NCI-H2029 (cell line): ENCODE data around the gene THAP6.
A peak's percentile ranks its signal among the peaks of the same experiment; 100 is the strongest.
"Not testable (repeated sequence)": the region's sequence is repeated elsewhere in the genome, so short reads cannot be mapped to it uniquely, and the experiment has no call there.

Experiments used
- DNase-seq: peaks from one replicate; lab custom pipeline; 2025; lab: John Stamatoyannopoulos, UW

THAP6 gene, protein sequence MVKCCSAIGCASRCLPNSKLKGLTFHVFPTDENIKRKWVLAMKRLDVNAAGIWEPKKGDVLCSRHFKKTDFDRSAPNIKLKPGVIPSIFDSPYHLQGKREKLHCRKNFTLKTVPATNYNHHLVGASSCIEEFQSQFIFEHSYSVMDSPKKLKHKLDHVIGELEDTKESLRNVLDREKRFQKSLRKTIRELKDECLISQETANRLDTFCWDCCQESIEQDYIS

DNA sequence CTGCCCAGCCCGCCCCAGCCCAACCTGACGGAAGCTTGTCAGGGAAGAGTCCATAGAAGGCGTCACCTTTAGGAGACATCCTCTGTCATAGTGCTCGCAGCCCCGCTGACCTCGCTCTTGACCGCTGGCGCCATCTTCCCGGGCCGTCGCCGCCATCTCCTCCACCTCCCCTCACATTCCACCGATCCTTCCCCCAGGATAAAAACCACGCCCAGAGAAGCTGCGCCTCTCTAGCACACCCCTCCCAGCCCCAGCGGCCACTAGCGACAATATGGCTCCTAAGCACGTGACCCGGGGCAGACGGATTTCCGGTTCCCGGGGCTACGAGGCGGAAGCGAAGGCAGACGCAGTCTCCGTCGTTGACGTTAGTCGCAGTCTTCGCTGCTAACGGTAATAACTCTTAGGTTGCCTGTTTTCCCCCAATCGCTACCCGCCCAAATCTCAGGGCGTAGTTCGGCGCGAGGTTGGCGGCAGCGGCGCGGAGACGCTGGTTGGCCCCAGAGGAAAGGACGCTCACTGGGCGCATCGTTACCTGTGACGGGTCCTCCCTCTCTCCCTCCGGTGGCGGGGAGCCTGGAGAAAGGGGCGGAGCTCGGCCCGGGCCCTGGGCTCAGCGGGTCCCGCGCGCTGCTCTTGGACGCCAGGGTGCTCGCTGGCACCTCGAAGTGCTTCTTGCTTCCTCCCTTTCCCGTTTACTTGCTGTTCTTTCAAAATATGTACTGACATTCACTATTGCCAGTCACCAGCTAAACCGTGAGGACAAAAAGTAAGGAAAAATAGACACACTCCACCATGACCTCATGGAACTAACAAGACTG, at the start of gene THAP6, which contains the start of gene RCHY1:
TSS of gene THAP6 (plus strand) at position 343 of the 818 bp plus-strand sequence. CDS start 980 bp downstream, outside the sequence.
TSS of gene RCHY1 (minus strand) at position 273 of the 818 bp plus-strand sequence. CDS start at position 156, 117 bp downstream.
- DNase-seq, result peak; percentile 97

DNA sequence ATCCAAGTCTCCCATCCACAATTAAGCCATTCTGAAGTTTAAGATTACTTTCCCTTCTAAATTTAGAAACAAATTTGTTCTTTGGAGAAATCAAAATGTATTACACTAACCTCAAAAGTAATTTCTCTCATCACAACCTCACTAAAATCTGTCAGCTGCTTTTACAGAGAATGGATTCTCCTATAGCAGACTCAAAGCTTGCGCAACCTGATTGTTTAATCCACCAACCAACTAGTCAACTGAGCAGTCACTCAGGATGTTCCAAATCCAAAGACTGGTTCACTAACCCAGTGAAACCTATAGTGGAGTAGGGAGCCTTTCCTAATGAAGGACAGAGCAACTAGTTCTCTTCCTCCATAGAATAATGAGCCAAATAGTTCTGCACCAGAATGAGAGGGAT, 44.4 kb upstream of the THAP6 start:
- no peak for DNase-seq

DNA sequence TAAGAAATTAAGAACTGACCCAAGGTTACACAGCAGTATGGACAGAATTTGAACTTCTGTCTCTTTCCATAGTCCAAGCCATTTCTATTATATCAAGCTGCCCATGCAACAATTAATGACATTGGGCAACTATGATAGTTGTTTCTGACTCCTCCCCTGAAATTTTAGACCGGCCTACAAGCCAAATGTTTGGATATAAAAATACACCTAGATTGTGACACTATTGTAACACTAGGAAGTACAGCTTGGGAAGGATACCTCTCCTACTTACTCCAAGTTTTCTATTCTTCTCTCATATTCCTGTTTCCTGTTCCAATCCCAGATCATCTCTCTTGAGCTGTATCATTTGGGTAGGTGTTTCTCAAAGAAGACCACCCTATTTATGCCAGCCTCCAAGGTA, 43.5 kb upstream of the THAP6 start:
- DNase-seq, result no peak

DNA sequence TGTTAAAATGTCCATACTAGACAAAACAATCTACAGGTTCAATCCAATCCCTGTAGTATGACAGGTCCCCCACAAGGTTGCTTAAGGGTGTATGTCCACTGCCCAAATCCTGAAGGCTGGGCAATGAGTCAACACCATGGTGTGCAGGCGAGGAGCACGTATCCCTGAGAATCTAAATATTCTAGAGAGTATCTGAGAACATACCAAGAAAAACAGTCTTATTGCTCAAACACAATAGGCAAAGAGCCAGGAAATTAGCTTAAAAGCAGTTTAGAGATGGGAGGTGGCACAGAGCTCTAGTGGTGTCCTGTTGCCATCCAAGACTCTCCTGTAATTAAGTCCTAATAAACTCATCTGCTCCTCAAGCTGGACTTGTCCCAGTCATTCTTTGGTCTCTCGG, 37.1 kb upstream of the THAP6 start:
- DNase-seq, result no peak

DNA sequence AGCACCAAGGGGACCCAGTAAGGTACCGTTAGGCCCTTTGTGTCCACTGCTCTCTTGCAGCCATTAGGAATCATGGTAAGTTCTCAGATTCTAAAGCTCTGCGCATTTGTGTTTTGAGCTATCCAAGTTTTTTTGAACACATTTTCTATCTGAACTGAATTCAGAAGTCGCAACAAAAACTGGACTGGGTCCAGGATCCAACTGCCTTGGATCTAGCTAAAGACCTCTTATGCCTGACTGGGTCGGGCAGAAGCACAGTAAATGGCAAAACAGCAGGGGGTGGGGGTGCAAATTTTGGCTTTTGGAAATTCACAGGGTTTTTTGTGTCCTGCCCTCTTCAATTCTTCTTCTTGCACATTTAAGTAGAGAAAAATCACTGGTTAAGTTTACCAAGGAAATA, 30.1 kb upstream of the THAP6 start:
- no peak for DNase-seq

DNA sequence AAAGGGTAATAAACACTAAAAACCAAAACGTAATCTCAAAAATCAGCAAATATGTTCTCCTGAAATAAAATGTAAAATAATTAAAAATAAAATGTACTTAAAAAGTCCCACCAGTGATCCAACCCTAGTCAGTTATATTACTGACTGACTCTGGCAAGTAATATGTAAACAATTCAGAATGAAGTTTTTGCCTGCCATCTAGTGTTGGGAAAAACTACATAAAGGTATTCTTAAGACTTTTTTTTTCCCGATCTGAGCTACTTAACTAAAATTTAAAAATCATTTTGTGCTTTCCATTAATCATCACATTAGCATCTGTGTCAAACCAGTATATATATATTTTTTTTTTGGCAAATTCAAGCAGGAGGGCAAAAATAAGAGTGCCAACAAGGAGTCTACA, 24.1 kb upstream of the THAP6 start:
- DNase-seq, result peak; percentile 25

DNA sequence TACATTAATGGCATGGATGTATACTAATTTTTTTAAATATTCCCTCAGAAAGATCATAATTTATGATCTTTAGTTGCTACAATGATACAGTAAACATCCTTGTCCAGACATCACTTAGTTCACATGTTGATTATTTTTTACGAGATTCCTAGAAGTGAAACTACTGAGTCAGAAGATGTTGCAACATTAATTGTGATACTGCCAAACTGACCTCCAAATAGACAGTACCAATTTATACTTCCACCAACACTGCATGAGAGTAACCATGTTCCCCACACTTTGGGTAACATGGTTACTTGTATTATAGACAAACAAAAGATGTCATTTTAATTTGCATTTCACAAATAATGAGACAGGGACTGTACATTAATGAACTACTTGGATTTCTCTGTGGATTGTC, 19.7 kb upstream of the THAP6 start:
- no peak for DNase-seq

DNA sequence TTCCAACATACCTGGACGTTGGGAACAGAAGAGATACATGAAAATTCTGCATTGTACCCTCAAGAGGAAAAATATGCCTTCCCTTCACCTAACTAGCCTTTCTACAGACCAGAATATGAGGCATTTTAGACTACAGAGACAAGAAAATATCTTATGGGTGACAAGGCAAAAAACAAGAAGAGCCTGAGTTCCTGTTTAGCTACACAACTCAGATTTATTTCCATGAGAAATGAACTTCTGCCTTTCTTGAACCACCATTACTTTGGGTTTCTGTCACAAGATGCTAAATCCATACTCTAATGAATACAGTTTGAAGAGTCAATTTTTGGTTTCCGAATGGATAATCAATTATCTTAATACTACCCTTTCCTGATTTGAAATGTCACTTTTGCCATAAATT, 18.8 kb upstream of the THAP6 start:
- no peak for DNase-seq

DNA sequence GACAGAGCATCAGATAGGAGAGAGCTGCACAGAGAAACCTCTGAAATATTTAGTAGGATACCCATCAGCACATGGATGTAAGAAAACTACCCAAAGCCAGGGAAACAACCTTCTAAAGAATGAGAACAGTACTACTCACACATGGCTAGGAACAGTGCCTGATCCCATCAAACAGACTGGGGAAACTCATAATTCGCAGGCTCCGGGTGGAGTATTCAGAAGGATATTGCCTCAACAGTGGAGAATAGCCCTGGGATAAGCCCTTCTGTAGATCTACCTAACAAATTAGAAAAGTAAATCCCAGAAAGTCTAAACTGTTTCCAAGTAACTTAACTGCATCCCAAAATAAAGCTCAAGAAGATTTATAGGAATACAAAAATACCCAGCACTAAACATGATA, 17.9 kb upstream of the THAP6 start:
- DNase-seq, result no peak

DNA sequence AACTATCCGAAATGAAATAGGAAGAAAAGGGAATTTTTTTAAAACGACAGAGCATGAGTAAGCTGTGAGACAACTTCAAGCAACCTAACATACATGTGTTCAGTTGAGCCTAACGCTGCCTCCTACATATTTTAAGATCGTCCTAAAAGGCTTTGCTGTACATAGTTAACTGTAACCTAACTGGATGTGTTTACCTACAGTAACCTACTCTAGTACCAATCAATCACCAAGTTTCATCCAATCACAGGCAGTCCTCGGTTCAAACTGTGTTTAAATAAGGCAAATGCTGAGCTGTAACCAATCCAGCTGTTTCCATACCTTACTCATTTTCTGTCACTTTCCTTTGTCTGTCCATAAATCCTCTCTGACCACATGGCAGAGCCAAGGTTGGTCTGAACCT, 17.1 kb upstream of the THAP6 start:
- DNase-seq, result no peak

DNA sequence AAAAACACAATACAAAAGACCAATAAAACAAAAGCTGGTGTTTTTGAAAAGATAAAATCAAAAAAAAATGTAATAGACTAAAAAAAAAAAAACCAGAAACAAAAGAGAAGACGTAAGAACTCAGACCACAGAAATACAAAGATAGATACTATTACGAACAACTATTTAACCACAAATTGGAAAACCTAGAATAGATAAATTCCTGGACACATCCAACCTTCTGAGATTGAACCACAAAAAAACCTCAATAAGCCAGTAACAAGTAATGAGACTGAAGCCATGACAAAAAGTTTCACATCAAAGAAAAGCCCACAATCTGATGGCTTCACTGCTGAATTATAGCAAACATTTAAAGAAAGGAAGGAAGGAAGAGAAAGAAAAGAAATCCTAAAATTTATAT, 16.2 kb upstream of the THAP6 start:
- no peak for DNase-seq

DNA sequence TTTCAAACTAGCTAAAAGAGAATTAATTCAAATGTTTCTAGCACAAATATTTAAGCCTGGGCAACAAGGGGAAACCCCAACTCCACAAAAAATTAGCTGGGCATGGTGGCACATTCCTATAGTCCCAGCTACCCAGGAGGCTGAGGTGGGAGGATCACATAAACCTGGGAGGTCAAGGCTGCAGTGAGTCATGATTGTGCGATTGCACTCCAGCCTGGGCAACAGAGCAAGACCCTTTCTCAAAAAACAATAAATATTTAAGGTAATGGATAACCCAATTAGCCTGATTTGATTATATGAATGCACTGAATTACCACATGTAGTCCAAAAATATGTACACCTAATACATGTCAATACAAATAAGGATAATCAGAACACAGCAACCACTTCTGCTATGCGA, 14.4 kb upstream of the THAP6 start:
- no peak for DNase-seq

DNA sequence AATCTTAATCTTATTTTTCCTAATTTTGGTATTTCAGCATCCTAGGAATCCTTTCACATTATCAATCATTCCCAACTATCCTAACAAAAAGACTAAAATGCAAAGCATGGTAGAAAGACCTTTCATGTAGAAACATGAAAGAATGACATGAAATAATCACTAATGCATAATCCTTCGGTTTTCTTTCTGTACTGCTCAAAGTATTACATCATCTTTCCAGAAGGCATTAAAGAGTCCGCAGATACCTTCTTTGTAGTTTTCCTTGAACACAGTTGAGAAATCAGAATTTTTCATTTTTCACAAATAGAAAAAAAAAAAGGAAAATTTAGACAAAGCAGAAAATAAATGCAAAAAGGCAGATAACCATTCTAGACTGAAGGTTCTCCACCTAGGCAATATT, 11.6 kb upstream of the THAP6 start:
- DNase-seq, result no peak

DNA sequence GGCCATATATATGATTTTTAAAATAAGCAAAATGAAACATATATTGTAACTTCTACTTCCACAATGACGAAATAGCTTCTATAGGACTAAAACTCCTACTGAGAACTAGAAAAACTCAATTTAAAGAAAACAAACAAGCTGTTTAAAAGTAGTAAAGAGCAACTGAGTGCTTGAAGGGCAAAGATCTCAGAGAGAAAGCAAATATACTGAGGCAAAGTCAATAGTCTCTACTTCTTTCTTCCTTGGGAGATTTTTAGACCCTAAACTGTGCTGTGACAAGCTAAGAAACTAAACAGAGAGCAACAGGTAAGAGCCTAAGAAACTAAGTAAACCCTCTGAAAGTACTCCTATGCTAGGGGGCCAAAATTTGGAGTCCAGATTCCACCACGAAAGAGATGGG, 8.6 kb upstream of the THAP6 start:
- no peak for DNase-seq

DNA sequence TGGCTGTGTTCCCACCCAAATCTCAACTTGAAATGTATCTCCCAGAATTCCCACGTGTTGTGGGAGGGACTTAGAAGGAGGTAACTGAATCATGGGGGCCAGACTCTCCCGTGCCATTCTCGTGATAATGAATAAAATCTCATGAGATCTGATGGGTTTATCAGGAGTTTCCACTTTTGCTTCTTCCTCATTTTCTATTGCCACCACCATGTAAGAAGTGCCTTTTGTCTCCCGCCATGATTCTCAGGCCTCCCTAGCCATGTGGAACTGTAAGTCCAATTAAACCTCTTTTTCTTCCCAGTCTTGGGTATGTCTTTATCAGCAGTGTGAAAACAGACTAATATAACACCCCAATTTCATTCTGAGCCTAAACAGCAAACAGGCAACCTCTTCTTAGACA, 4.7 kb upstream of the THAP6 start:
- DNase-seq, result not testable (repeated sequence)

DNA sequence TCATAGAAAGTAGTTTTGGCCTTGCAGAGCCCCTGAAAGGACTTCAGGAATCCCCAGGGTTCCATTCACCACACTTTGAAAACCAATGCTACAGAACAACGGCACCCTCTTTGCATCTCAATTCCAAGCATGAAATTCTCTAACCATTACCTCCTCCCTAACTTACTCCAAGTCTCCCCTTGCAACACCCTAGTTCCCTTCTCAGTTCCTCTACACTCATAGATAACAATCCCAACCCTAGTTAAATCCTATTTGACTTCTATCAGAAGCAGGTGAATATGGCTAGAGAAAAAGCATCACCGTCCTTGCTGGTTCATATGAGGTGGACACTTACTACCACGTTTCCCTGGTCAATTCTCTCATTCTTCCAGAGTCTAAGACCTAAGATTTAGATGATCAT, 2.4 kb upstream of the THAP6 start:
- DNase-seq, result no peak

DNA sequence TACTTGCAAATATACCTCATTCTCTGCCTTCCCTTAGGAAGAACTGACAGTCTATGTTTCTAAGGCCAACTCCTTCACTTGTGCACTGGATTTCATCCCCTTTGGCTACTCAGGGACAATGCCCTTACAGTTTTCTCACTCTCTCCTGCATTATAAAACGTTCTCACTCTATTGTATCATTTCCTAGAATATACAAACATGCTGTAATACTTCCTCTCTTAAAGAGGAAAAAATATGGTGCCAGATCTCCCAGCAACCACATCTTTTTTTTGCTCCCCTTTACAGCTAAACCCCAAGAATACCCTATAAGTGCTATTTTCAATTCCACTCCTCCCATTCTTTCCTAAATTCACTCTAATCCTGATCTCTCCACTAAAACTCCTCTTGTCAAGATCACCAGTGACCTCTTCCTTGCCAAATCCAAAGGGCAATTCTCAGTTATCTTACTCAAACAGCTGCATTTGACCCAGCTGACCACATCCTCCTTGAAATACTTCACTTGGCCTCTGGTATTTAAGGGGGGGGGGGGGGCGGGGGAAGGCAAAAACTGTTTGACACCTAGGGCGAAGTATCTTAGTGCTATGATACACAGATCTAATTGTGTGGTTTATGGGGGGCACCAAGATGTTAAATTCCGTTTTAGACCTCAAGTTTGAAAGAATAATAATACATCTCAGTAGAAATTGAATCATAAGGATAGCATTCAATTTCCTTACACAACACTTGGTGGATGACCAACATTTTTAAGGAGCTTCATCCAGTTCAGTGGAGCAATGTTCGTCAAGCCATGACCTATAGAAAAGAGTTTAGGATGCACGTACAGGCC, 1.7 kb upstream of the THAP6 start:
- no peak for DNase-seq

DNA sequence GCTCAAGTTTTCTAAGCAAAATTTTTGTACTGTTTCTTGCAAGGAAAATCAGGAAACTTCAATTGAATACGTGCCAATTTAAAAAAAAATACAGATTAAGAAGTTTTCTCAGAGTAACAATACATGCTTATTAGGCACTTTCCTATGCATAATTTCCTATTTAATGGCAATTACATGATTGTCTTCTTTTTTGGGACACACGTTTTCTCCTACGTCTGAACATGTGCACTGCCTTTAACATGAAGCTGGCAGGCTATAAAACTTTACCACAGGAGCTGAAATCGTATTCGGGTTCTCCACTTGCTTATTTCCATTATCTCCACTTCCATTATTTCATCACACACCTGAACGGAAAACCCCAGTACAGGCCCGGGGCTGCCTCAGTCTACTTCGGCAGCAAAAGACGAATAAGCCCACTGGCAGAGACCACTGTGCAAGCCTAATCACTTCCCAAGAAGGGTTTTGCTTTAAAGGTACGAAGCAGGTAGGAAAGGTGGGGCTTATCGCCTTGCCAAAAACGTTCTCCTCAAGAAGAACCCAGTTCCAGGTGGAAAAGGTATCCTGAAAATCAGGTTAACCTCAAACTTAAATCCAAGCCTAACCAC, 645 bp upstream of the THAP6 start:
- DNase-seq, result no peak

DNA sequence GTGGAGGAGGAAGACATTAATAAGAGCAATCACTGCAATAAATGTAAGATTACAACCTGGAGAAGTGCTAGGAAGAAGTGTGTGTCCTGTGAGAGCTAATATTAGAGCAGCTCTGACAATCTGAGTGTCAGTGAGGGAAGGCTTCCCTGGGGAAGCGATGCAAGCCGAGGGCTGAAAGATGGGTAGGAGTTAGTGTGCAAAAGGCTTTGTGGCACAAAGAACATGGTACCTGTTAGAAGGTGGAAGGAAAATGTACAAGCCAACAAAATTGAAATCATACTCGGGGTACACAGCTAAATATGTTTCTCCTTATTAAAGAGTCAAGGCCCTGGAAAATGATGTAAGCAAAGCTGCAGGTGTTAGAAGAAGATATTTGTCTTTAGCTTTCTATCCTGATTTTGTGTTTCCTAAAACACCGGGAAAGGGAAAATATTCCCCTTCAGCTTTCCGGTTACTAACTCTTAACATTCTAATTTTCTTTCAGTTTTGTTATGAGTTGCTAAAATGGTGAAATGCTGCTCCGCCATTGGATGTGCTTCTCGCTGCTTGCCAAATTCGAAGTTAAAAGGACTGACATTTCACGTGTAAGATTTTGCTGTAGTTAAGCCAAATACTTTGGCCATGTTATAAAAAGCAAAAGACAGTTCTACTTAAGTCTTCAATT, 808 bp downstream of the THAP6 start:
- DNase-seq, result no peak

DNA sequence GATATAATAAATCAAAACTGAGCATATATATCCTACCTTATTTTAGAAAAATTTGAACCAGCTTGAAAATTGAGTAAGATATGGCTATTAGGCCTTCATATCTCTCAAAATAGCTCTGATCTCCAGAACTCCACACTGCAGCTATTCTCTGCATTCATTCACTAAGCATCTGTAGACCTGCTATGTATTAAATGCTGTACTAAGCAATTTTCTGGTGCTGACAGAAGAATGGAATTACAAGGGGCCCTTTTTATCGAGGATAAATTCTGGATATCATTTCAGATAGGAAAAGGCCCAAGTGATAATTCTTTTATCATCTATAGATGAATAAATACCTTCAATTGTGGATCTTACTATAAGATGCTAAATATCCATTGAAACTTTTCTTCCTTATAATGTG, 1.9 kb downstream of the THAP6 start:
- no peak for DNase-seq

DNA sequence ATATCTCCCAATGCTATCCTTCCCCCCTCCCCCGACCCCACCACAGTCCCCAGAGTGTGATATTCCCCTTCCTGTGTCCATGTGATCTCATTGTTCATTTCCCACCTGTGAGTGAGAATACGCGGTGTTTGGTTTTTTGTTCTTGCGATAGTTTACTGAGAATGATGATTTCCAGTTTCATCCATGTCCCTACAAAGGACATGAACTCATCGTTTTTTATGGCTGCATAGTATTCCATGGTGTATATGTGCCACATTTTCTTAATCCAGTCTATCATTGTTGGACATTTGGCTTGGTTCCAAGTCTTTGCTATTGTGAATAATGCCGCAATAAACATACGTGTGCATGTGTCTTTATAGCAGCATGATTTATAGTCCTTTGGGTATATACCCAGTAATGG, 5.2 kb downstream of the THAP6 start:
- not testable (repeated sequence) for DNase-seq

DNA sequence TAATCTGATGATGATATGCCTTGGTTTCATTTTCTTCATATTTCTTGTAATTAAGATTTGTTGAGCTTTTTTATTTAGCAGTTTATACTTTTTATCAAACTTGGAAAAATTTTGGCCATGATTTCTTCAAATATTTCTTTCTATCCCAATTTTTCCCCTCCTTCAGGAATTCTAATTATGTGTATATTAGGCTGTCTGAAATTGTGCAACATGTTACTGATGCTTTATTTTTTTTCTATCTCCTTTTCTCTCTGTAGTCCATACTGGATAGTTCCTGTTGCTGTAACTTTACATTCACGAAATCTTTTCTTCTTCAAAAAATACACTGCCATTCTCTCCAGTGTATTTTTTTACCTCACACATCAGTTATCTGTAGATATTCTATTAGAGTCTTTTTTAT, 10.8 kb downstream of the THAP6 start:
- DNase-seq, result no peak
